Prostate gland (tissue), 2 donors: Measurements from ENCODE around the gene RMDN2.

Experiments used
- POLR2A ChIP-seq: fragments of 450-650 bp; IDR thresholded peaks from one replicate; pipeline ENCODE4 v1.6.1; 2016; ENCODE audit warnings: antibody characterized with exemption, mild to moderate bottlenecking
- POLR2AphosphoS5 ChIP-seq: sonication (generic); formaldehyde crosslinking; IDR thresholded peaks from one replicate; pipeline ENCODE4 v1.6.1; 2017; ENCODE audit warnings: antibody characterized with exemption
- TF ChIP-seq, protein P1 (sequence below), 4 experiments: fragments of 200-600 bp in 2 of 4; fragments of 450-650 bp in 2 of 4; sonication (generic) in 2 of 4; IDR thresholded peaks; 1 replicate in 3 of 4; 2 replicates in 1 of 4; pipeline ENCODE4 v1.5.1; 2016 to 2019; ENCODE audit warnings: antibody characterized with exemption in 4 of 4, mild to moderate bottlenecking in 2 of 4, moderate library complexity in 2 of 4

DNA sequence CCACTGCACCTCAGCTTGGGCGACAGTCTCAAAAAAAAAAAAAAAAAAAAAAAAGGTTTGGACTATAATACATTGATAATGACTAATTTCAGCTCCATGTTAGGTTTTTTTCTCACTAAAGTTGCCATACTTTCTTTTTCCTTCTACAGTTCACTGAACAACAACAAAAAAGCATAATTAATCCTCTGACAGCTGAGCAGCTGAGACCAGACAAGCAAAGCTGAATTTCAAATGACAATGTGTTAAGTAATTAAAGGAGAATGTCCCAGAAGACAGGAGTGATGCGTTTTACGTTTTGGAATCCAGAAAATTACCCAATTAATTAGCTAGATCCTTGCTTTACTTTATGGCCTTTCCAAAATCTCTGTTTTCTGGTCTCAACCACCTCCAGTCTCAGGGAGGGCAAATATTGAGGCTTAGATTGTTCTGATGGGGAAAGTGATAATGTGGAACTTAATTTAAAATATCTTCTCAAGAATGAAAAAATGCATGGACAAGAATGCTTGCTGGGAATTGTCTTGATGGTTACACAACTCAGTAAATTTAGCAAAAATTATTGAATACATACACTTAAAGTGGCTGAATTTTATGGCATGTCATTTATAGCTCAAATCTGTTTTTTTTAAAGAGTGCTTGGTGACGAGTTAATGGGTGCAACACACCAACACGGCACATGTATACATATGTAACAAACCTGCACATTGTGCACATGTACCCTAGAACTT lies 17.4 kb upstream of the RMDN2 start:
- TF ChIP-seq, protein P1, sequence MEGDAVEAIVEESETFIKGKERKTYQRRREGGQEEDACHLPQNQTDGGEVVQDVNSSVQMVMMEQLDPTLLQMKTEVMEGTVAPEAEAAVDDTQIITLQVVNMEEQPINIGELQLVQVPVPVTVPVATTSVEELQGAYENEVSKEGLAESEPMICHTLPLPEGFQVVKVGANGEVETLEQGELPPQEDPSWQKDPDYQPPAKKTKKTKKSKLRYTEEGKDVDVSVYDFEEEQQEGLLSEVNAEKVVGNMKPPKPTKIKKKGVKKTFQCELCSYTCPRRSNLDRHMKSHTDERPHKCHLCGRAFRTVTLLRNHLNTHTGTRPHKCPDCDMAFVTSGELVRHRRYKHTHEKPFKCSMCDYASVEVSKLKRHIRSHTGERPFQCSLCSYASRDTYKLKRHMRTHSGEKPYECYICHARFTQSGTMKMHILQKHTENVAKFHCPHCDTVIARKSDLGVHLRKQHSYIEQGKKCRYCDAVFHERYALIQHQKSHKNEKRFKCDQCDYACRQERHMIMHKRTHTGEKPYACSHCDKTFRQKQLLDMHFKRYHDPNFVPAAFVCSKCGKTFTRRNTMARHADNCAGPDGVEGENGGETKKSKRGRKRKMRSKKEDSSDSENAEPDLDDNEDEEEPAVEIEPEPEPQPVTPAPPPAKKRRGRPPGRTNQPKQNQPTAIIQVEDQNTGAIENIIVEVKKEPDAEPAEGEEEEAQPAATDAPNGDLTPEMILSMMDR (IDR thresholded peaks at IDR 0.05): no peak
- TF ChIP-seq POLR2AphosphoS5 (no peak), POLR2A (no peak)
